ENCODE data around the gene LOC101059915.

LOC101059915 gene

GRCh38 chrX:71625471-71625870 is 41.9 kb upstream of the LOC101059915 start:
- no peak overlapping the region for H3K27ac ChIP-seq (ENCODE audit: insufficient read depth, low read depth, low read length)
- no peak overlapping the region for H3K4me3 ChIP-seq (replicated peaks in 1 of 3; ENCODE audit: insufficient read depth in 1 of 3, low read depth in 1 of 3, low read length in 3 of 3)
- no peak overlapping the region for H3K4me2 ChIP-seq (ENCODE audit: insufficient read depth, low read length)
- FAIRE-seq (no peak), DNase-seq (ENCODE audit: low read depth, low spot score) (no peak)
- BruUV-seq (replicated peaks): no TSS peak
- TF ChIP-seq GATA2 (IDR thresholded peaks at IDR 0.05; ENCODE audit: insufficient read depth, insufficient read length, low read depth, low read length) (no peak), POLR2AphosphoS5 (IDR thresholded peaks at IDR 0.05; ENCODE audit: insufficient read depth, low read depth, low read length) (no peak), EZH2 (IDR thresholded peaks at IDR 0.05; ENCODE audit: borderline replicate concordance, low read depth, low read length, severe bottlenecking) (no peak), JUN (IDR thresholded peaks at IDR 0.05; ENCODE audit: borderline replicate concordance, insufficient read depth, insufficient read length, low read depth) (no peak), CTCF (IDR thresholded peaks at IDR 0.05; ENCODE audit: extremely low read depth in 1 of 2, insufficient read depth in 1 of 2, low read depth in 1 of 2, low read length in 2 of 2) (no peak), FOS (IDR thresholded peaks at IDR 0.05; ENCODE audit: borderline replicate concordance, insufficient read depth, low read length) (no peak), MYC (IDR thresholded peaks at IDR 0.05; ENCODE audit: low read depth, low read length) (no peak), POLR2A (IDR thresholded peaks at IDR 0.05; ENCODE audit: low read depth, low read length) (no peak)
- TF ChIP-seq, protein P1, sequence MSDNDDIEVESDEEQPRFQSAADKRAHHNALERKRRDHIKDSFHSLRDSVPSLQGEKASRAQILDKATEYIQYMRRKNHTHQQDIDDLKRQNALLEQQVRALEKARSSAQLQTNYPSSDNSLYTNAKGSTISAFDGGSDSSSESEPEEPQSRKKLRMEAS (IDR thresholded peaks at IDR 0.05; ENCODE audit: insufficient read depth, insufficient read length): no peak
- POLR2A ChIA-PET: no interaction called here
- CTCF ChIA-PET: interaction anchor here (1.1 kb wide), 1 partner anchor 10 kb away, joined by 3 read pairs; no protein-coding TSS in a partner anchor
- no peak overlapping the region for H3K9ac ChIP-seq (replicated peaks; ENCODE audit: extremely low read depth, insufficient read depth, low read length)
- H3K27me3 ChIP-seq (ENCODE audit: control insufficient read depth in 2 of 2, insufficient read depth in 2 of 2, low read length in 2 of 2): no peaks in the 10 kb centered on the region
- peaks cover 11% of the 10 kb centered on the region for H3K4me1 ChIP-seq (ENCODE audit: control insufficient read depth, extremely low read depth, insufficient read depth, low read length)
- no peaks in the 10 kb centered on the region for H3K9me3 ChIP-seq (replicated peaks; ENCODE audit: control insufficient read depth, insufficient read depth, low read length)
- no peak overlapping the region for H2AFZ ChIP-seq (ENCODE audit: low read depth, low read length)
- intact Hi-C loops (cut with micrococcal nuclease) (no loop called here), dilution Hi-C loops (cut with MboI; ENCODE audit: extremely low pct_ligation_motif_present, low sequenced_read_pairs) (no loop called here)
- no peaks in the 10 kb centered on the region for H3K79me2 ChIP-seq (ENCODE audit: control insufficient read depth, insufficient read depth, low read length)
- no peaks in the 10 kb centered on the region for H3K9me1 ChIP-seq (replicated peaks; ENCODE audit: control insufficient read depth, extremely low read depth, insufficient read depth, low read length)
- H4K20me1 ChIP-seq (replicated peaks; ENCODE audit: control insufficient read depth, extremely low read depth, insufficient read depth, low read length): no peaks in the 10 kb centered on the region
- no peaks in the 10 kb centered on the region for H3K36me3 ChIP-seq (ENCODE audit: control insufficient read depth in 2 of 2, extremely low read depth in 1 of 2, insufficient read depth in 2 of 2, low read length in 2 of 2)

Measured in endothelial cell of umbilical vein (primary cell).